ENCODE measurements around the gene RGS12.

The RGS12 gene

DNA sequence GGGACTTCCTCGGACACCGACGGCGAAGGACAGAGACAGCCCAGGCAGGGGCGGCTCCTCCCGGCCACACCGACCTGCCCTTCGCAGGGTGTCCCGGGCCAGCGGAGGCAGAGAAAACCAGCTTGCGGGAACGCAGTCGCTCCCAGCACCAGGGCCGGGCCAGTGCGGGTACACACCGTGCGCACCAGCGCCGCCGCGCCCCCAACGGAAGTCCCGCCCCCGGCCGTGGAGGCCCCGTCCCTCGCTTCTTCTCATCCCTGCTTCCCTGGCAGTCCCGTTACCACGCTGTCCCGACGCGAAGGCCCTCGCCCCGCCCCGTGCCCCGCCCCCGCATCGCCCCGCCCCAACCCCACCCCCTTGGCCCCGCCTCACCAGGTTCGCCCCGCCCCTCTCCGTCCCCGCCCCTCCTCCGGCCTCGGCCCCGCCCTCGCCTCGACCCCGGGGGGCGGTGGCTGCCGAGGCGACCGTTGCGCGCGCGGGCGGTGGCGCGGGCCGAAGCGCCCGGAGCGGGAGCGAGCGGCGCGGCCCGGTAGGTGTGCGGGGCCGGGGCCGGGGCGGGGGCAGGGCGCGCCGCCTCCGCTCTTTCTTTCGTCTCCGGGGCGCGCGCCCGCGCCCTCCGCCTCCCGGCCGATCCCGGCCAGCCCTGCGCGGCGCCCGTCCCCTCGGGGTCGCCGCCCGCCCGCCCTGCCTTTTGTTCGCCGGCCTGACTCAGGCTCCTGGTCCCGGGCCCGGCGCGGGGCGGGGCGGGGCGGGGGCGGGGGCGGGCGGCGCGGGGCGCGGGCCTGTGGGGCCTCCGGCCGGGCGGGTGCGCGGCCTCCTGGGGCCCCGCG, at the start of gene RGS12:
Gene RGS12, plus strand, starts transcription at position 451 of the 830 bp plus-strand sequence. CDS start 23,150 bp downstream, outside the sequence.
- peak; percentile 72 for DNase-seq

- no peak for DNase-seq
Measured at GRCh38 chr4:3243136-3243780, 49.6 kb upstream of the RGS12 start.

GRCh38 chr4:3244002-3244401, 48.8 kb upstream of the RGS12 start:
- no peak for DNase-seq

- no peak for DNase-seq
Measured at GRCh38 chr4:3244747-3245146, 48.1 kb upstream of the RGS12 start.

- no peak for DNase-seq
Measured at GRCh38 chr4:3245676-3246075, 47.1 kb upstream of the RGS12 start.

DNA sequence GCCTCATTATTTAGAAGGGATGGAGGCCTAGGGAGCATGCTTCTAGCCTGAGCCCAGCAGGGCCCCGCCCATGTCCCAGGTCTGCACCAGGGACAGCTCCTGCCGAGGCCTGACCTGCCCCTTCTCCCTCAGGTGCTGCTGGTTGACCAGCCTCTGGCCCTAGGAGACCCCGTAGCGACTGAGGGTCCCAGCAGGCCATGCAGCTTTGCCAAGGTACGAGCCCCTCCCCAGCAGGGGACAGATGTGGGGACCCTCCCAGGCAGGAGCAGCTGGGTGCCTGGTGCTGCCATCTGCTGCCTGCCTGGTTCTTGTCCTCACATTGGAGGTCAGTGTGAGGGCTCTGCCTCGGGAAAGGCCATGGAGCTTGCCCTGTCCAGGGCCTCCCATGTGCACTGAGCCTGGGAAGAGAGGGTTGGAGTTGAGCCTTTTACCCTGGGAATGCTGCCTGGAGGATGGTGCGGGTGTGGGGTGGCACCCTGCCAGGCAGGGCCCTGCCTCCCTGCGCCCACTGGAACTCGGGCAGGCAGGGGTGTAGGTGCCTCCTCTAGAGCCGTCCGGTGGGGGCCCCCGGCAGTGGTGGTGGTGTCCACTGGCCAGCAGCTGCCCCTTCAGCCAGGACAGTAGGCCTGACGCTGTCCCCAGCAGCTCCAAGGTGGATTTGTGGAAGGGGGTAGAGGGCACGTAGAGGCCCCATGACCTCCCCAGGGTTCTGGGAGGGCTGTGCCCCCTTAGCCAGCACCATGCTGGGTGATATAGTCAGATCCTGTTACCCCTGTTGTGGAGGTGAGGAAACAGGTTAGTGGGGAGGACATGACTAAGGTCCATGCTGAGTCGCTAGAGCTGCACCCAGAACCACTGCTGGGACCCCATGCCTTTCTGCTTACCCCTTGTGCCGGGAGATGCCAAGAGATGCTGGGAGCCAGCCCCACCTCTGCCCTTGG, 46.1 kb upstream of the RGS12 start:
- DNase-seq = no peak

DNA sequence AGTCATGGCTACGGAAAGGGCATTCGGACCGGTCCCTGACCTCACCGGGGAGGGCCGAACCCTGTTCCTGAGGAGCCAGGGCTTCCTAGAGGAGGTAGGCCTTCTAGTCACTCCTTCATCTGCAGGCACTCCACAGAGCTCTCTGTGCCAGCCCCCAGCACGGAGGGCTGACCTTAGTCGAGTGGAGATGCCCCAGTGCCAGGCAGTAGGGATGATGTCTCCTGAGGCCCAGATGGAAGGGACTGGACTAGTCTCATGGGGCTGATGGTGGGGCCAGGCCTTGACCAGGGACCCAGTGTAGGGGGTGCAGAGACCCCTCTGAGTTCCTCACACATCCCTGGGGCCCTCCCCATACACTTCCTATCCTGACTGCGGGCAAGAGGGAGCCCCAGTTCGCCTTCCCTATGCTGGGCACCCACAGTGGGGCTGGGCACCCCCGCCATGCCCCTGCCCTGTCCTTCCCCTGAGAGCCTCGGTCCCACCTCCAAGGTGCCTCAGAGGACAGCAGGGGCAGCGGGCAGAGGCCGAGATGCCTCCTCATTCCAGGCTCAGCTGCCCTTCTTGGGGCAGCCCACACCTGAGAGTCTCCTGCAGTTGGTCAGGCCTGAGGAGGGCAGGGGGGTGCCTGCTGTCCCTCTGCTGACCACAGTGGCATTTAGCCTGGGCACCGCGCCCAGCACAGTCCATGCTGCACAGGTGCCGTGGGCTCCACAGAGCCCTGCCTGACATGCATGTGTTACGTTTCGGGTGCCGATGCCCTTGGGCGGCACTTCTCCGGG, 45.2 kb upstream of the RGS12 start:
- DNase-seq = no peak

DNA sequence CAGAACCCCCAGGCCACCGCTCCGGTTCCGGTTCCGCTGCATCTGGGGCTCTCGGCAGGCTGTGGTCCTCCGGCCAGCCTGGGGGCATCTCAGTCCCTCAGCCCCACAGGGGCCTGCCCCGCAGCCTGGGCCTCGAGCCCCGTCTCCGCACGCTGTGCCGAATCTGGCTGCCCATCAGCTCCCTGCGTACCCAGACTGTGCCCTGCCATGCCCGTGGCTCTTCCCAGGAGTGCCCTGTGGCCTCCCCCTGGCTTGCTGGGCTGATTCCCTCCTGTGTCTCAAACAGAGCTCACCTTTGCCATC, 44.7 kb upstream of the RGS12 start:
- no peak for DNase-seq

DNA sequence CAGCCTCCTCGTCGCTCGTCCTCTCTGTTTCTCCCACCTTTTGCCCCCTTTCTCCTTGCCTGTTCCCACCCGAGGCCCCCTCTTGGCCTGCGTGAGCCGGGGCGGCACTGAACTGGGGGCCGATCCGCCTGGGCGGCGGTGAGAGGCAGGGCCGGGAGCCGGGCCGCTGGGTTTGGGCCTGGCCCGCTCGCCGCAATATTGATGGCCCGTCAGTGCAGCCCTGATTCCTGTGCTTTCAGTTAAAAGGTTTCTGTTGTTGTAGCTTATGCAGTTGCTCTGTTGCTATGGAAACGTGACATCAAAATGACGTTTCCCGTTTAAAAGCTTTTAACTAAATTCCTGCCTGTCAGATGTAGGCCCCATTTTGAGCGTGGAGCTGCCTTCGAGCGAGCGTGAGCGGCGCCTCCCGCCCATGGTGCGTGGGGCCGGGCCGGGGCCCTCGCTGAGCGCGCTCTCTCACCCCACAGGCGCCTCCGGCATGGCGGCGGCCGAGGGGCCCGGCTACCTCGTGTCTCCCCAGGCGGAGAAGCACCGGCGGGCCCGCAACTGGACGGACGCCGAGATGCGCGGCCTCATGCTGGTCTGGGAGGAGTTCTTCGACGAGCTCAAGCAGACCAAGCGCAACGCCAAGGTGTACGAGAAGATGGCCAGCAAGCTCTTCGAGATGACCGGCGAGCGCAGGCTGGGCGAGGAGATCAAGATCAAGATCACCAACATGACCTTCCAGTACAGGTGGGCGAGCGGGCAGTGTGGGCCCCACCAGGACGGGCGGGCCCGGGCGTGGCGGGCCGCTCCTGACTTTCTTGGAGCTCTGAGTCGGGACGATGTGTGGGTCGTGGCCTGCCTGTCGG, 43.8 kb upstream of the RGS12 start, which contains the start of gene MSANTD1:
Gene MSANTD1, plus strand, starts transcription at position 349 of the 851 bp plus-strand sequence. Its CDS starts 64 bp downstream, at position 413.
- DNase-seq = no peak

GRCh38 chr4:3249711-3250437, 42.9 kb upstream of the RGS12 start:
- DNase-seq = no peak

DNA sequence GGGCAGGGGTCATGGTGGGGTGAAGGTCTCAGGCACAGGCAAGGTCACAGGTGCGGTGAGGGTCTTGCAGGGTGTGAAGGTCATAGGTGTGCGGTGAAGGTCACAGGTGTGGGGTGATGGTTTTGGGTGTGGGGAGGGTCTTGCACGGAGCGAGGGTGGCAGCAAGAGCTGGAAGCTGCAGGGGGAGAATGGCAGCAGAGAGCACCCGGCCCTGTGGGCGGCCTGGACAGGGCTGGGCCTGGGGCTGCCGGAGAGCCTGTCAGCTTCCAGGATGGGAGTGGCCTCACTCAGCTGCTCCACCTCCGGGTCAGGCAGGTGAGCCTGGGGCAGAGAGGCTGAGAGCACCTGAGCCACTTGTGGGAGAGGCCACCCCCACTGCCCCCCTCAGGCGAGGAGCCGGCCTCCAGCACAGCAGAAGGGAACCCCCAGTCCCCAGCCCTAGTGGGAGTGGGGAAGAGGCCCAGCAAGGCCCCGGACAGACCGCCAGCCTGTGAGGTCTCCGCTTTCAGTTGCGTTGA, 42.3 kb upstream of the RGS12 start:
- DNase-seq = no peak

- no peak for DNase-seq
Measured at GRCh38 chr4:3250956-3251690, 41.7 kb upstream of the RGS12 start.

DNA sequence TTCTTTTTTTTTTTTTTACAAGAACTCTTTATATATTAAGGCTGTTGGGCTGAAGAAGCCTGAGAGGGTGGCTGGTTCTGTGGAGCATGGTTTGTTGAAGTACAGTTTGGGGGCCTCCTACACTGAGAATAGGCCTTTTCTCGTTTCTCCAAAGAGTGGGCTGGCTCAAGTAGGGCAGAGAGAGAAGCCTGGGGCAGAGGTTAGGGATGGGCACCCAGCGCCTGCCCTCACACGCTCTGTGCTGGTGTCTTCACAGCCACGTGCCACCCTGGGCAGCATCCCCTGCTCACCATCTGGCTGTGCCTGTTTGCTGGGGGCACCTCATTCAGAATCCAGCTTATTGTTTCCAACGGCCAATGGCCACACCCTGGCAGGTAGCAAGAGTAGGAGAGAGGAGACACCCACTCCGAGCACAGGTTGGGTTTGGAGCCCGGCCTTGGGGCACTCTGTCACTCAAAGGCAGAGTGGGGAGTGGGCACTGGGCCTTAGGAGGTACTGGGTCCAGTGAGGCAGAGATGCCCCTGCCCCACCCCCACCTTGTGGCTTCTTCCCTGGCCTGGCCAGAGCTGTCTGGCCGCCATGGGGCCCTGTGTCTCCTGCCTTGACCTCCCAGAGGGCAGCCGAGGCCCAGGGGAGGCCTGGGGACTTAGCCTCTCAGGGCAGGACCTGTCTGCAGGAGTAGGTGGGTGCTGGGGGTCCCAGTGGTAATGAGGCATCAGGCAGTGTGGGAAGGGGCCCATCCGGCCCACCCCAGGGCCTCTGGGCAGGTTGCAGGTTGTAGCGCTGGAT, 40.9 kb upstream of the RGS12 start:
- DNase-seq = no peak

GRCh38 chr4:3252480-3252828, 40.4 kb upstream of the RGS12 start:
- DNase-seq = no peak

- no peak for DNase-seq
Measured at GRCh38 chr4:3252831-3253641, 39.8 kb upstream of the RGS12 start.

- no peak for DNase-seq
Measured at GRCh38 chr4:3253808-3254207, 39.0 kb upstream of the RGS12 start.

DNA sequence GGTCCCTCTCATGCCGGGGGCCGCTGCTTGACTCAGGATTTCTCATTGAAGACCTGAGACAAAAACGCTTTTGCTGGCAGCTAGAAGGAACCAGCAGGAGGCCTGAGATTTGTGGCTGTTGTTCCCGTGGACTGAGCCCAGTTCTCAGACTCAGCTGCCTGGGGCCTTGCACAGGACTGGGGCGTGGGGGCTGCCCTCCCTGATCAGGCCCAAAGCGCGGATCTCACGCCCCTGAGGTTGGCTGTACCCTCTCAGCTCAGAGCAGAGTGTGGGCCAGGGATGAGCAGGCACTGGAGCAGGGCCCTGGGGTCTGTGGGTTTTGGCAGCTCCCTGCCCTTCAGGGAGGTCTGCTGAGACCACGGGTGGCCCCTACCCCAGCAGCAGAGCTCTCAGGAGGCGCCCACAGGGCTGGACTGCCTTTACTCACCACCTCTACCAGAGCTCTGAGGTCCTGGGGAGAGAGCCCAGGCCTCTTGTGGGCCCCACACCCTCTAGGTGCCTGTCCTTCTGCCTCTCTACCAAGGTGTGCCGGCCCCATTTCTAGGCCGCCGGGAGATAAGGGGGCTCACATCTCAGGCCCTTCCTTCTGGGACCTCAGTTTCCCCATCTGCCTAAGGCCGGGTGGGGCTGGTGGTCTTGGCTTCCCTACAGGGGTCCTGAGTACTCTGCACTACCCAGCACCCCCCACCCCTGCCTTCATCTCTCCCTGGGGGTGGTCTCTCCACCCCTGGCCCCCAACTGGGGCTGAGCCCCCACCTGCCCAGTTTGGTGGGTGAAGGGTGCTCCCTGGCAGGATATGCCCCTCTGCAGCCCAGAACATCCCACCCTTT, 38.3 kb upstream of the RGS12 start:
- DNase-seq = no peak
